CD4-positive, alpha-beta T cell (primary cell): ENCODE results near the gene FAM110A. TPM values are rescaled to one million over a fixed set of nuclear protein-coding genes. Genes with fewer than 3 reads are reported as not detected.

ENCODE experiments used
- ATAC-seq: fragments of 200-7000 bp; cut with Tn5 transposase; one replicate; pipeline ENCODE4 v1.10.0; 2022; ENCODE audit warnings: mild to moderate bottlenecking; ENCODE audit not compliant: poor library complexity
- CTCF ChIA-PET: fragments of 350-600 bp; sonication (Branson Sonifier 250); formaldehyde crosslinking; loops from one replicate; lab custom pipeline; 2021; ENCODE audit warnings: antibody characterized with exemption, inconsistent platforms; lab: Charles Lee
- POLR2A ChIA-PET: fragments of 350-600 bp; sonication (Branson Sonifier 250); formaldehyde crosslinking; loops from one replicate; lab custom pipeline; 2021; ENCODE audit warnings: antibody characterized with exemption, inconsistent platforms; lab: Charles Lee
- DNase-seq, 14 experiments: peaks; one replicate each; pipeline ENCODE4 v3.0.0-alpha.2; 2013 to 2020; ENCODE audit warnings: mixed read lengths in 2 of 14
- H3K27ac ChIP-seq, 2 donors: one replicate each; pipeline versions ENCODE4 v1.5.1 to v1.7.0; 2013; ENCODE audit warnings: low read length in 2 of 2, low read depth in 1 of 2, mild to moderate bottlenecking in 1 of 2
- H3K27me3 ChIP-seq, 2 experiments: 1 replicate in 1 of 2; 2 replicates in 1 of 2; pipeline versions ENCODE4 v1.6.1 to v1.7.0; 2013; ENCODE audit warnings: low read length in 2 of 2, control low read depth in 1 of 2, mild to moderate bottlenecking in 1 of 2, moderate library complexity in 1 of 2; ENCODE audit not compliant: insufficient read depth in 2 of 2, control insufficient read depth in 1 of 2
- H3K36me3 ChIP-seq: one replicate; pipeline ENCODE4 v1.6.1; 2013; ENCODE audit warnings: low read length, control low read depth; ENCODE audit not compliant: insufficient read depth
- H3K4me1 ChIP-seq: one replicate; pipeline ENCODE4 v1.6.1; 2013; ENCODE audit warnings: low read length, control low read depth; ENCODE audit not compliant: insufficient read depth
- H3K4me3 ChIP-seq: one replicate; pipeline ENCODE4 v1.5.1; 2013; ENCODE audit warnings: mild to moderate bottlenecking, low read length, moderate library complexity
- H3K9me3 ChIP-seq, 2 experiments: 1 replicate in 1 of 2; 2 replicates in 1 of 2; pipeline versions ENCODE4 v1.6.1 to v1.7.0; 2013; ENCODE audit warnings: low read length in 2 of 2, mild to moderate bottlenecking in 2 of 2, control low read depth in 1 of 2, moderate library complexity in 1 of 2; ENCODE audit not compliant: control insufficient read depth in 1 of 2, insufficient read depth in 1 of 2
- H3K27ac Mint-ChIP-seq: one replicate; pipeline ENCODE4 v1.8.0; 2020; ENCODE audit warnings: mixed read lengths
- H3K27me3 Mint-ChIP-seq: one replicate; pipeline ENCODE4 v1.8.0; 2021; ENCODE audit warnings: mixed read lengths
- H3K36me3 Mint-ChIP-seq: one replicate; pipeline ENCODE4 v1.8.0; 2021; ENCODE audit warnings: low read depth, mixed read lengths
- H3K4me1 Mint-ChIP-seq: one replicate; pipeline ENCODE4 v1.8.0; 2021; ENCODE audit warnings: low read depth, mixed read lengths
- H3K4me3 Mint-ChIP-seq: one replicate; pipeline ENCODE4 v1.8.0; 2020; ENCODE audit warnings: mild to moderate bottlenecking, mixed read lengths
- H3K9me3 Mint-ChIP-seq: one replicate; pipeline ENCODE4 v1.8.0; 2020; ENCODE audit warnings: mixed read lengths
- CTCF ChIP-seq: fragments of 200-600 bp; IDR thresholded peaks from one replicate; pipeline ENCODE4 v1.8.0; 2022; ENCODE audit warnings: antibody characterized with exemption, mild to moderate bottlenecking
- intact Hi-C, 2 experiments: fragments of 100-400 bp; cut with DNase I in 1 of 2; cut with micrococcal nuclease in 1 of 2; formaldehyde crosslinking; loops; one replicate each; pipeline versions ENCODE4 v1.15.1 to v1.9.0; 2023 to 2025; cut with DNase I, micrococcal nuclease
- total RNA-seq, 174 experiments: library from RNA in 2 of 174; stranded (reverse) in 2 of 174; gene quantifications; one replicate each; pipeline ENCODE4 v1.2.3 and lab custom pipeline; 2021 to 2026

FAM110A gene
- total RNA-seq, 2 experiments from 2014 or later: 4.5 to 4.8 TPM

- peaks cover 0 to 9% of the 10 kb centered on the region in 2 experiments for H3K27me3 ChIP-seq
- H3K4me3 ChIP-seq: no peak overlapping the region
- Mint-ChIP-seq H3K27me3 (peaks cover 6% of the 10 kb centered on the region), H3K27ac (no peak overlapping the region), H3K4me1 (no peaks in the 10 kb centered on the region), H3K9me3 (no peaks in the 10 kb centered on the region), H3K4me3 (no peak overlapping the region), H3K36me3 (no peaks in the 10 kb centered on the region)
- intact Hi-C loops: no loop called here
- H3K27ac ChIP-seq: no peak overlapping the region
- POLR2A ChIA-PET: no interaction called here
- DNase-seq (peak in 2 of 14 experiments; percentile 14 to 33), ATAC-seq (no peak)
- H3K4me1 ChIP-seq: peaks cover 11% of the 10 kb centered on the region
- no peak for TF ChIP-seq CTCF
- H3K9me3 ChIP-seq: no peaks in the 10 kb centered on the region
- CTCF ChIA-PET: no interaction called here
- no peaks in the 10 kb centered on the region for H3K36me3 ChIP-seq
These were observed 51.8 kb downstream of the FAM110A start for GRCh38 chr20:884983-885952.

- Mint-ChIP-seq H3K9me3 (no peaks in the 10 kb centered on the region), H3K4me3 (no peak overlapping the region), H3K36me3 (no peaks in the 10 kb centered on the region), H3K4me1 (no peaks in the 10 kb centered on the region), H3K27ac (no peak overlapping the region), H3K27me3 (peaks cover 6% of the 10 kb centered on the region)
- no peak overlapping the region for H3K27ac ChIP-seq
- ChIA-PET CTCF (no interaction called here), POLR2A (no interaction called here)
- no peaks in the 10 kb centered on the region for H3K9me3 ChIP-seq
- DNase-seq (no peak), ATAC-seq (no peak)
- H3K27me3 ChIP-seq: peaks cover 0 to 9% of the 10 kb centered on the region in 2 experiments
- intact Hi-C loops: loop anchor here in 1 of 2 experiments (2.0 kb wide), 1 partner anchor 68 kb away; no protein-coding TSS in a partner anchor
- H3K36me3 ChIP-seq: no peaks in the 10 kb centered on the region
- TF ChIP-seq CTCF: no peak
- H3K4me1 ChIP-seq: peaks cover 5% of the 10 kb centered on the region
- no peak overlapping the region for H3K4me3 ChIP-seq
These were observed 53.6 kb downstream of the FAM110A start for GRCh38 chr20:887137-887536.

GRCh38 chr20:888057-888456 lies 54.5 kb downstream of the FAM110A start:
- Histone ChIP-seq H3K4me1 (peaks cover 5% of the 10 kb centered on the region), H3K36me3 (no peaks in the 10 kb centered on the region), H3K27me3 (peaks cover 0 to 13% of the 10 kb centered on the region in 2 experiments), H3K4me3 (no peak overlapping the region), H3K9me3 (no peaks in the 10 kb centered on the region), H3K27ac (no peak overlapping the region)
- no peak for ATAC-seq
- DNase-seq: no peak
- CTCF ChIA-PET: no interaction called here
- peaks cover 10% of the 10 kb centered on the region for H3K27me3 Mint-ChIP-seq
- H3K4me3 Mint-ChIP-seq: no peak overlapping the region
- POLR2A ChIA-PET: no interaction called here
- H3K27ac Mint-ChIP-seq: no peak overlapping the region
- H3K4me1 Mint-ChIP-seq: no peaks in the 10 kb centered on the region
- intact Hi-C loops: no loop called here
- no peak for TF ChIP-seq CTCF
- no peaks in the 10 kb centered on the region for H3K9me3 Mint-ChIP-seq
- no peaks in the 10 kb centered on the region for H3K36me3 Mint-ChIP-seq
